Measurements from ENCODE around the gene HSPB6. TPM values are rescaled to one million over a fixed set of nuclear protein-coding genes. Genes with fewer than 3 reads are reported as not detected.

The HSPB6 gene
- total RNA-seq, 2 donors from 2014 or later = 35.0 to 117 TPM

GRCh38 chr19:35738887-35739229 is 18.0 kb downstream of the HSPB6 start:
- no peak for DNase-seq
- peaks cover 17% of the 10 kb centered on the region for H3K4me1 ChIP-seq
- intact Hi-C loops (cut with DNase I) = no loop called here
- H3K27me3 ChIP-seq = no peaks in the 10 kb centered on the region
- H3K9me3 ChIP-seq = no peaks in the 10 kb centered on the region
- no peak overlapping the region for H3K4me3 ChIP-seq
- TF ChIP-seq POLR2A (IDR thresholded peaks at IDR 0.05) = no peak
- TF ChIP-seq CTCF (IDR thresholded peaks at IDR 0.05) = no peak
- WGBS, 2 donors = 59 to 81% methylated on average over 2 of the region's 2 CpGs
- ATAC-seq = no peak
- H3K36me3 ChIP-seq (replicated peaks in 1 of 2; ENCODE audit: insufficient read depth in 1 of 2, low read depth in 2 of 2) = peaks cover 4 to 17% of the 10 kb centered on the region in 2 donors
- peak overlapping the region in 1 of 4 donors; percentile 88 for H3K27ac ChIP-seq

- ATAC-seq (no peak), DNase-seq (no peak)
- H3K4me3 ChIP-seq = no peak overlapping the region
- intact Hi-C loops (cut with DNase I) = no loop called here
- H3K9me3 ChIP-seq = no peaks in the 10 kb centered on the region
- peaks cover 4 to 17% of the 10 kb centered on the region in 2 donors for H3K36me3 ChIP-seq (replicated peaks in 1 of 2; ENCODE audit: insufficient read depth in 1 of 2, low read depth in 2 of 2)
- H3K4me1 ChIP-seq = peaks cover 15% of the 10 kb centered on the region
- 91 to 94% methylated on average over 33 to 34 of the region's 37 CpGs for WGBS, 2 donors
- no peak for TF ChIP-seq POLR2A (IDR thresholded peaks at IDR 0.05)
- no peak for TF ChIP-seq CTCF (IDR thresholded peaks at IDR 0.05)
- no peaks in the 10 kb centered on the region for H3K27me3 ChIP-seq
- H3K27ac ChIP-seq = no peak overlapping the region
Measured at GRCh38 chr19:35738021-35738886, 18.6 kb downstream of the HSPB6 start.

- intact Hi-C loops (cut with DNase I) = no loop called here
- Histone ChIP-seq H3K4me3 (no peak overlapping the region), H3K36me3 (replicated peaks in 1 of 2; ENCODE audit: insufficient read depth in 1 of 2, low read depth in 2 of 2) (peaks cover 4 to 21% of the 10 kb centered on the region in 2 donors), H3K4me1 (peaks cover 15% of the 10 kb centered on the region), H3K9me3 (no peaks in the 10 kb centered on the region), H3K27me3 (no peaks in the 10 kb centered on the region), H3K27ac (no peak overlapping the region)
- TF ChIP-seq CTCF (IDR thresholded peaks at IDR 0.05) (no peak), POLR2A (IDR thresholded peaks at IDR 0.05) (no peak)
- no peak for ATAC-seq
- no peak for DNase-seq
- WGBS, 2 donors = 83 to 85% methylated on average over 11 to 22 of the region's 22 CpGs
Measured at GRCh38 chr19:35736913-35737886, 19.6 kb downstream of the HSPB6 start.

- H3K27me3 ChIP-seq = no peaks in the 10 kb centered on the region
- TF ChIP-seq POLR2A (IDR thresholded peaks at IDR 0.05) (no peak), CTCF (IDR thresholded peaks at IDR 0.05) (no peak)
- ATAC-seq = no peak
- 77 to 82% methylated on average over 4 to 5 of the region's 5 CpGs for WGBS, 2 donors
- peaks cover 9 to 34% of the 10 kb centered on the region in 2 donors for H3K36me3 ChIP-seq (replicated peaks in 1 of 2; ENCODE audit: insufficient read depth in 1 of 2, low read depth in 2 of 2)
- H3K4me1 ChIP-seq = peaks cover 7% of the 10 kb centered on the region
- intact Hi-C loops (cut with DNase I) = no loop called here
- no peaks in the 10 kb centered on the region for H3K9me3 ChIP-seq
- DNase-seq = no peak
- H3K4me3 ChIP-seq = no peak overlapping the region
- H3K27ac ChIP-seq = no peak overlapping the region
Measured at GRCh38 chr19:35734889-35735288, 21.9 kb downstream of the HSPB6 start.
